T-helper 1 cell treated with Interleukin-12 subunit alpha and Interleukin-12 subunit beta and Interleukin-4 antibody, amounts not matched to agents 30 μg/mL and 1 μg/mL, for 36 hours (primary cell): ENCODE results near the gene RAB11A.

Experiments
- H3K27ac Mint-ChIP-seq: one replicate; pipeline ENCODE4 v1.8.0; 2021; ENCODE audit warnings: mild to moderate bottlenecking, mixed read lengths
- H3K27me3 Mint-ChIP-seq: one replicate; pipeline ENCODE4 v1.8.0; 2021; ENCODE audit warnings: low read depth, mixed read lengths
- H3K36me3 Mint-ChIP-seq: one replicate; pipeline ENCODE4 v1.8.0; 2021; ENCODE audit warnings: low read depth, mixed read lengths
- H3K4me1 Mint-ChIP-seq: one replicate; pipeline ENCODE4 v1.8.0; 2021; ENCODE audit warnings: low read depth, mixed read lengths
- H3K4me3 Mint-ChIP-seq: one replicate; pipeline ENCODE4 v1.8.0; 2021; ENCODE audit warnings: mild to moderate bottlenecking, moderate library complexity, mixed read lengths
- H3K9me3 Mint-ChIP-seq: one replicate; pipeline ENCODE4 v1.8.0; 2021; ENCODE audit warnings: mixed read lengths

RAB11A gene

DNA sequence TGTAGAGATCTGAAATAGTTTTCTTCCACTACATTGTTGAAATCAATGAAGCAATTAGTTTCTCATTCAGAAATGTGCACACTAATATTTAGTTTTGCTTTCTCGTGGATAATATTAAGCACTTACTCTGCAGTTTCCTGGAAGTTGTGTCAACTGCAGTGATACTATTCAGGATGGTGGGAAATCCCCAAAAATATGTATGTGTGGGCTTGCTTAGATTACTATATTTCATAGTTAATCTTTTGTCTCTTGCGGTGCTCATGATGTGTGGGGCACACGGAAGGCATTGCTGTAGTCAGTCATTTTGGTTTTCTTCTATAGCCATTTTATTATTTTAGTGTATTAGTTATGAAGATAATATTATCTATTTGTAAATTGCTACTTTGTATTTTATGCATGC, 19.7 kb downstream of the RAB11A start:
- Mint-ChIP-seq H3K36me3 (peaks cover 58% of the 10 kb centered on the region), H3K27ac (peak overlapping the region; percentile 93), H3K4me1 (peaks cover 65% of the 10 kb centered on the region), H3K9me3 (peaks cover 12% of the 10 kb centered on the region), H3K27me3 (no peaks in the 10 kb centered on the region), H3K4me3 (peak overlapping the region; percentile 42)

DNA sequence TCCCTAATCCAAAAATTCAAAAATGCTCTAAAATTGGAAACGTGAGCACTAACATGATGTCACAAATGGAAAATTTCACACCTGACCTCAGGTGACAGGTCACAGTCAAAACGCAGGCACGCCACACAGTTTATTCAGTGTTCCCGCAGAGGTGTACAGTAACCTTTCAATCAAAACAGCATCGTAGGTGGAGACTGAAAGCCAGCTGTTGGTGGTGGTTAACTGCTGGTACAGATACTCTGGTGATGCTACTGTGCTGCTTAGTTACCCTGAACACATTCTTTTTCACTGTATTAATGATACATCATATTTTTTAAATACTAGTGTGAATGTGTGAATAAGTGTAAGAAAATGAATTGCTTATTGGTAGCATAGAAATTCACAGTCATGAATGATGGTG, 23.8 kb downstream of the RAB11A start:
- Mint-ChIP-seq H3K9me3 (no peaks in the 10 kb centered on the region), H3K27me3 (no peaks in the 10 kb centered on the region), H3K27ac (no peak overlapping the region), H3K4me3 (no peak overlapping the region), H3K36me3 (peaks cover 43% of the 10 kb centered on the region), H3K4me1 (peaks cover 40% of the 10 kb centered on the region)

DNA sequence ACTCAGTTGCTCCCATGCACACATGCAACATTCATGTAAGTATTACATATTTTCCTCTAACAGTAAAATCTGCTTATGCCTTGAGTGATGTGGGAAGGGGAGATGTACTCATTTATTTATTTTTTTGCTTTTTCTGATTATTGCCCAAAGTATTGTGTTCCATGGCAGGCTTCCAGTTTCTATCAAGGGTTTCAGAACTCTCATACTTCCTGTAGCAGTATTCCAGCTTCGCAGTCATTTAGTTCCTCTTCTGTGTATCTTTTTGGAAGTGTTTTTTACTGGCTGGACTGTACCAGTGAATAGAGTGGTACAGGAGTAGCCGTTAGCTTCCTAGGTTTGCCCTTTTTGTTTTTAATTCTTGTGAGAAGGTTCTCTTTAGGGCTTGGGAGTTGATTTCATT, 26.9 kb downstream of the RAB11A start:
- no peaks in the 10 kb centered on the region for H3K9me3 Mint-ChIP-seq

DNA sequence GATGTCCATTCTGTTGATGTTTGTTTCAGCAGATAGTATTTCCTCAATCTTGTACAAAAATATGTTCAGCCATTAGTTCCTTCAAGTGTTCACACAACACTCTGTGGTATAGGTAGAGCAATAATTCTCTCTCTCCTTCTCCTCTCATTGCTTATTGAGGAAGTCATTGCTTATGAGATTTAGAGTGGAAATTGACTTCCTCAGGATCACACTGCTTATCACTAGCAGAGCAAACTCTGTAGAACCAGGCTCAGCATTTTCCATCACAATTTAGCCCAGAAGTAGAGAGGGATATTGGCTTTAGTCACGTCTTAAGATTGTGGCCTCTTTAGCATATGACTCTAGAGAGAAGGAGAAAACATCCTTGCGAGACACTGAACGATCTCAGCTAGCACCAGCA, 31.2 kb downstream of the RAB11A start:
- no peak overlapping the region for H3K27ac Mint-ChIP-seq
- peaks cover 49% of the 10 kb centered on the region for H3K36me3 Mint-ChIP-seq

More for the DNA sequence above, 26.9 kb downstream of the RAB11A start:
- no peak overlapping the region for H3K4me3 Mint-ChIP-seq
- no peak overlapping the region for H3K27ac Mint-ChIP-seq
- H3K27me3 Mint-ChIP-seq, result no peaks in the 10 kb centered on the region
- peaks cover 40% of the 10 kb centered on the region for H3K36me3 Mint-ChIP-seq
- peaks cover 29% of the 10 kb centered on the region for H3K4me1 Mint-ChIP-seq

DNA sequence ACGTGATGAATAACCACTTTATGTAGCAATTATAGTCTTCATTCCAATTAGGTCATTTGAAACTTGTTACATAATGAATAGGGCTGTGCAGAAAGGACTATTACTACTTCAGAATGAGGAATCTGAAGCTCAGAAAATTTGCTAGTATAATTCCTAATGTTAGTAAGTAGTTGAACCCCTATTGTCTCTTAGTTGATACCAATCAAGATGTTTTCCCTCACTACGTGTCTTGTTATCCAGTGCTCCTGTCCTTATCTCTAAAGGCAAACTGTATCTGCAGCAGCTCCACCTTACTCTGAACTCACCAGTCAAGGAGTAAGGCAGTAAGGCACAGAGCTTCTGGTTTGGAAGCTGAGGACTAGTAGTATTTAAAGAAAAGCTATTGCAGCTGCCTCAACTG, 32.0 kb downstream of the RAB11A start:
- H3K9me3 Mint-ChIP-seq, result no peaks in the 10 kb centered on the region
- H3K4me1 Mint-ChIP-seq, result peaks cover 34% of the 10 kb centered on the region
- H3K27me3 Mint-ChIP-seq, result no peaks in the 10 kb centered on the region
- peaks cover 47% of the 10 kb centered on the region for H3K36me3 Mint-ChIP-seq
- H3K27ac Mint-ChIP-seq, result no peak overlapping the region
- no peak overlapping the region for H3K4me3 Mint-ChIP-seq

More for the DNA sequence above, 31.2 kb downstream of the RAB11A start:
- Mint-ChIP-seq H3K4me3 (no peak overlapping the region), H3K27me3 (no peaks in the 10 kb centered on the region), H3K9me3 (no peaks in the 10 kb centered on the region), H3K4me1 (peaks cover 36% of the 10 kb centered on the region)

DNA sequence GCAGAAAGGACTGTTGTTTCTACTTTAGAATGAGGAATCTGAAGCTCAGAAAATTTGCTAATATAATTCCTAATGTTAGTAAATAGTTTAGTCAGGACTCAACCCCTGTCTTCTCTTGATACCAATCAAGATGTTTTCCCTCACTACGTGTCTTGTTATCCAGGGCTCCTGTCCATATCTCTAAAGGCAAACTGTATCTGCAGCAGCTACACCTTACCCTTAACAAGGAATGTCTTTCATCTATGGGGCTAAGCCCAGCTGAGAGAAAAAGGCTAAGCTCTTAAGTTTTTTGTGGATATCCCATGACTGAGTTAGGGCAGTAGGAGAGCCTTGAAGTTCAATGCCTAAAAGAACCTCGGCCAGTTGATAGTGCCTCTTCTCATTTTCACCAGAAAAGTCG, 32.5 kb downstream of the RAB11A start:
- H3K27me3 Mint-ChIP-seq, result no peaks in the 10 kb centered on the region
- H3K4me3 Mint-ChIP-seq, result peak overlapping the region; percentile 21
- peak overlapping the region; percentile 74 for H3K27ac Mint-ChIP-seq
- peaks cover 34% of the 10 kb centered on the region for H3K4me1 Mint-ChIP-seq
- H3K9me3 Mint-ChIP-seq, result no peaks in the 10 kb centered on the region
- H3K36me3 Mint-ChIP-seq, result peaks cover 47% of the 10 kb centered on the region

DNA sequence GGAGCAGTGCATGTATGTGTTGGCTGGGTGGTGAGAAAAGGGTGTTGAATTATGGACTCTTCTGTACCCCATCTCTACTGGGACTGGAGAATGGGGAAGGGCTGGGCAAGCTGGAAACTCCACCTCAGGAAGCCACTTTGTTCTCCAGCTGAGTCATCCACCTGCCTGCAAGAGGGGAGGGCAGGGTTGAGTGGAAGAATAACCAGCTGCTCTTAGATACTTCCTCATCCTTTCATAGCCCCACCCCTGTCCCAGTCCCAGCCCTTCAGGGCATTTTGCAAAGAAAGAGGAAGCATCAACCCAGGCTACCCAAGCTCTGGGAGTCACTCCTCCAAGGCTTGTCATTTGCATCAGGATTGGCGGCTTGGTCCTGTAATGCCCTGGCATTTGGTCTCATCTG, 33.1 kb downstream of the RAB11A start:
- Mint-ChIP-seq H3K9me3 (no peaks in the 10 kb centered on the region), H3K27ac (peak overlapping the region; percentile 74), H3K27me3 (no peaks in the 10 kb centered on the region), H3K4me3 (peak overlapping the region; percentile 21), H3K36me3 (peaks cover 48% of the 10 kb centered on the region), H3K4me1 (peaks cover 34% of the 10 kb centered on the region)

DNA sequence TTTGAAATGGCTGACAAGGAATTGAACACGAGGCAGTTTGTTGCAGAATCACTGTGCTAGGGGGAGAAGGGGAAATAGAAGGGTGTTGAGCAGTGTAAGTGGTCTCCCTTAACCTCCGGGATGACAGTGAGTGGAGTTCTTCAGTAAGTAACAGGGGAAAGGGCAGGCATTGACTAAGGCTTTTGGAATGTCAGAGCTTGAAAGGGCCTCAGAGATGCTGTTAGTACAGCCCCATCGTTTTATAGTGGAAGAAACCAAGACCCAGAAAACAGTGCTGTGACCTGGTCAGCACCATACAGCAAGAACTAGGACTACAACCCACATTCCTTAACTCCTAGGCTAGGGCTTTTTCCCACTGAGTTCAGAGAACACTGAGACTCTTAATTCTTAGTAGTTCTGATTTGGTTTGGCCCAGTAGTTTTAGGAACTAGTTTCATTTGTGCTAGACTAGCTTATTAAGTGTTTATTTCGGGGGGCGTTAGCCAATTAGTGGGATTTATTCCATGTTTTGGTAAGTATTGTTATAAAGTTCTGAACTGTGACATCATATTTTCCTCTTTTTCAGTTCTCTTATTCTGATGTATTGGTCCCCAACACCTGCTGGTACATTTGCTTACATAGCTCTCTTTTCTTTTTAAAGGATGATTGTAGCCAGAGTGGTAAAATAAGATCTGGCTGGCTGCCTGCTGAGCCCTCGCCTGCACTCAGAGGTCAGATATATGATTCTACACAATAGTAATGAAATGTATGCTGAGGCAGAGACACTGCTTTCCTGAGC, 34.2 kb downstream of the RAB11A start:
- Mint-ChIP-seq H3K4me3 (no peak overlapping the region), H3K9me3 (no peaks in the 10 kb centered on the region), H3K27me3 (no peaks in the 10 kb centered on the region), H3K36me3 (peaks cover 49% of the 10 kb centered on the region), H3K4me1 (peaks cover 27% of the 10 kb centered on the region), H3K27ac (no peak overlapping the region)

DNA sequence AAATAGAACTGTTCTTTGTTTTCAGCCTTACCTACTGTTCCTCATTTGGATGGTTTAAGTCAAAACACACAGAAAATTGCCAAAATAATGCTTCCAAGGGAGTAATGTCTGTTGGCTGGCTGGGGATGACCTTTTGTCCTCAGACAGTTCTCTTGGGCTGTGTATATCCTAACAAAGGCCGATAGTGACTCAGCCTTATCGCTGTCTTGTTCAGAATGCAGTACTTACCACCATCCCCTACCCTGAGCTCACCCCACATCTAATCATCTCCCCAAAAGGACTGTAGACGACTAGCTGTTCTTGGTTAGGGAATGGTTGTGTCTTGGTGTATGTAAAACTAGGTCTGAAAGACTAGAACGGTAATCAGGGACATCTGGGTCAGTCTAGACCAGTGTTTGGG, 35.0 kb downstream of the RAB11A start:
- Mint-ChIP-seq H3K27ac (no peak overlapping the region), H3K4me1 (peaks cover 27% of the 10 kb centered on the region), H3K4me3 (no peak overlapping the region), H3K36me3 (peaks cover 47% of the 10 kb centered on the region), H3K27me3 (no peaks in the 10 kb centered on the region), H3K9me3 (no peaks in the 10 kb centered on the region)

DNA sequence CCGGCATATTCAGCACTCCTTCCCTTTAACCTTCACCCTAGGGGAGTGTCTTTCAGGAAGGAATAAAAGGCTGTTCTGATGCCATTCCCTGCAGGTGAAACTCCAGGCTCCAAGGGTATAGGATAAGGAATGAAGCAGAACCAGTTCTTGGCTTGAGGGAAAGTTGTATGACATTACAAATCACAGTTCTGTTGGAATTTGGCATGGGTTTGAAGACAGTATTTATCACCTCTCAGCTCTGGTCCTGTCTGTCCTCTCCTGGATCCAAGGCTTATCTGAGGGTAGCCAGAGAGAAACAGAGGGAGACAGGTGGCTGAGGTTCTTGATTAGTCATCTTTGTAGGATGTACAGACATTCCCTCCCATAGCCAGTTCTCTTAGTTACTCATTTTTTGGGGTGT, 37.1 kb downstream of the RAB11A start:
- H3K36me3 Mint-ChIP-seq, result peaks cover 36% of the 10 kb centered on the region
- no peak overlapping the region for H3K4me3 Mint-ChIP-seq
- no peaks in the 10 kb centered on the region for H3K9me3 Mint-ChIP-seq
- no peak overlapping the region for H3K27ac Mint-ChIP-seq
- peaks cover 21% of the 10 kb centered on the region for H3K4me1 Mint-ChIP-seq
- H3K27me3 Mint-ChIP-seq, result no peaks in the 10 kb centered on the region

DNA sequence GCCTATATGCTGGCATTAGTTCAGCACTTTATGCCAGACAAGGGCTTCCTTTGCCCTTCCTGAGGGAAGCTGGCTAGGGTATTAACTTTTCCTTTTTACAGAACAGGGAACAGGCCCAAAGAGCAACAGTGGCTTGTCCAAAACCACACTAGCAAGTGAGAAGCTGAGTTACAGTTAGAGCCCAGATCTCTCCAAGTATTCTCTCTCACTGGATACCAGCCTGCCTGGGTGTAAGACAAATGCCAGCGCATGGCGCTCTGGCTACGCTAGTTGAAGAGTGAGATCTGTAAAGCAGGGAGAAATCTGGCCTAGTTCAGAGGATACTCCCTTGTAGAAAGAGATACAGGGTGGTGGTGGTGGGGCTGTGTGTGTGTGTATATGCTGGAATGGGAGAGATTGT, 38.4 kb downstream of the RAB11A start:
- Mint-ChIP-seq H3K27ac (no peak overlapping the region), H3K4me1 (peaks cover 11% of the 10 kb centered on the region), H3K9me3 (no peaks in the 10 kb centered on the region), H3K27me3 (no peaks in the 10 kb centered on the region), H3K36me3 (peaks cover 30% of the 10 kb centered on the region), H3K4me3 (no peak overlapping the region)

DNA sequence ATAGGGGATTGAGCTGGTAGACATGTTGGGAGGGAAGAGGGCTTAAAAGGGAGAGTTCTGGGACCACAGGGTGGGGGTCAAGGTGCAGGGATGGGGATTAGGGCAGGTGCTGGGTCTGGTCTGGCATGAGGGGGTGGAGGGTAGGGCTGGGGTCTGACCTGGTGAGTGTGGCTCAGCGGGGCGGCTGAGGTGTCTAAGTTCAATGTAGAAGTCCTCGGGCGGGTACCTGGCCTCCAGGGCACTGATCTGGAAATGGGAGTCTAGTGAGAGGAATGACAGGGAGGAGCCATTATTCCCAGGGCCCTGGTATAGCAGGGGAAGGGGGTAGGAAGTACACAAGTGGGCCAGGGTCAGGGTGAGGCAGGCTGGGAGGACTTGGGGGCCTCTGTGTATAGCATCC, 39.6 kb downstream of the RAB11A start:
- Mint-ChIP-seq H3K4me1 (peaks cover 5% of the 10 kb centered on the region), H3K27ac (no peak overlapping the region), H3K27me3 (no peaks in the 10 kb centered on the region), H3K36me3 (peaks cover 23% of the 10 kb centered on the region), H3K4me3 (no peak overlapping the region), H3K9me3 (no peaks in the 10 kb centered on the region)

DNA sequence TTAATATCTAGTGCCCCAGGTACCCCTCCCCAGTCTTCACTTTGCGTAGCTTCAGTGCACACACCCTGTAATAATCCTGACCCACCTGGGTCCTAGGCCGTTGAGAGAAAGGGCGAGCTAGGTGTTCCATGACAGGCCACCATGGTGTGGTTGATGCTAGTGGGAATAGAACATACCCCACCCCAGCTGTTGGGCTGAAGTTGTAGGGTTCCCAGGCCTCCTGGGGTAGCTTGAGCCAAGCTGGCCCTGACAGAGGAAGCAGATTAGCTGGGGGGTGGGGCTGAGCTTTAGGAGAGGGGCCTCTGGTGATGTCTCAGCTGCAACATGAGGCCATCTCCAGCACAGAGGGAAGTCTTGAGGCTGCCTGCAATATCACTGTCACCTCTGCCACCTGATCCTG, 40.5 kb downstream of the RAB11A start:
- Mint-ChIP-seq H3K4me3 (no peak overlapping the region), H3K4me1 (peaks cover 5% of the 10 kb centered on the region), H3K9me3 (no peaks in the 10 kb centered on the region), H3K27ac (peak overlapping the region; percentile 26), H3K27me3 (no peaks in the 10 kb centered on the region), H3K36me3 (peaks cover 18% of the 10 kb centered on the region)

DNA sequence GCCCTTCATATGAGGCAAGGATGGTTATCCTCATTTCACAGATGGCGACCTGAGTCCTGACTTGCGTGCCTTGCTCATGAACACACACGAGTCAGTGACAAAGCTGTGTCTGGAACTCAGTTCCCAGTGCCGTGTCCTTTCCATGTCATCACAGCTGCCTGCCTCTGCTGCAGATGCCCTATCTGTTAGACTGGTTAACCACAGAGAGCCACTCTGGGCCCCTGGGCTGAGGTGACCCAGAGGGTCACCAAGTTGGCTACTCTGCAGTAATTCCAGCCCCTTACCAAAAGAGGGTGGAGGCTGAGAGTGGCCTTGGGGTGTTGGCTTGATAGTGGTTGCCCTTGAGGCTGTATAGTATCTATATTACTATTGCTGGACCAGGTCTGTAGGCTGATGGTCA, 41.0 kb downstream of the RAB11A start:
- peaks cover 10% of the 10 kb centered on the region for H3K4me1 Mint-ChIP-seq
- H3K4me3 Mint-ChIP-seq, result no peak overlapping the region
- H3K27me3 Mint-ChIP-seq, result no peaks in the 10 kb centered on the region
- H3K27ac Mint-ChIP-seq, result no peak overlapping the region
- H3K36me3 Mint-ChIP-seq, result peaks cover 16% of the 10 kb centered on the region
- no peaks in the 10 kb centered on the region for H3K9me3 Mint-ChIP-seq

DNA sequence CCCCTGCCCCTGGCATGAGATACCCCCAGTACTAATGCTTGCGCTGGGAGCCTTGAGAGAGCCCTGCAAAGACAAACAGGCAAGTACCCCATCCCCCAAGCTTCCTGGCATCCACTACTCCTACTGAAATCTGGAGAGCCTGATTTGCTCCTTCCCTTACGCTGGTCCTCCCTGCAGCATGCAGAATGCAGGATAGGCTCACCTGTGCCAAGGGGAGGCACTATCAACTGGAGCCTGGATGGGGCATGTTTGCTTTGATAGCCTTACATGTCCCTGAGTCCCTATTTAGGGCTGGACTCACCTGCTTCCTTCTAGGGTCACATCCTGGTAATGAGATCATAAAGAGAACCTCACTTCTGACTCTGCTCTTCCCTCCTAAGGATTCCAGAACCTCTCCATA, 42.9 kb downstream of the RAB11A start:
- Mint-ChIP-seq H3K9me3 (no peaks in the 10 kb centered on the region), H3K27me3 (no peaks in the 10 kb centered on the region), H3K4me1 (peaks cover 29% of the 10 kb centered on the region), H3K36me3 (peaks cover 10% of the 10 kb centered on the region), H3K4me3 (no peak overlapping the region), H3K27ac (no peak overlapping the region)
